Stimulated activated CD4-positive, alpha-beta T cell treated with anti-CD3 and anti-CD28 coated beads, Interleukin-2, amount 100 ng/mL, for 48 hours (primary cell): ENCODE results near the gene EEF1G.
A peak's percentile ranks its signal among the peaks of the same experiment; 100 is the strongest.
"Not testable (repeated sequence)": the region's sequence is repeated elsewhere in the genome, so short reads cannot be mapped to it uniquely, and the experiment has no call there.

ENCODE experiments used
- DNase-seq, 2 donors: peaks; one replicate each; pipeline ENCODE4 v3.0.0-alpha.2; 2020

EEF1G gene

GRCh38 chr11:62575837-62576236 lies 2.1 kb upstream of the EEF1G start:
- DNase-seq, result no peak

GRCh38 chr11:62575156-62575555 lies 1.5 kb upstream of the EEF1G start:
- no peak for DNase-seq

GRCh38 chr11:62574363-62575071 lies 826 bp upstream of the EEF1G start:
- DNase-seq, result no peak

GRCh38 chr11:62573006-62573591 lies 592 bp downstream of the EEF1G start:
- no peak for DNase-seq

- DNase-seq, result no peak
Observed at GRCh38 chr11:62572431-62572830, 1.3 kb downstream of the EEF1G start.

- not testable (repeated sequence) for DNase-seq
Observed at GRCh38 chr11:62571493-62571892, 2.2 kb downstream of the EEF1G start.

- not testable (repeated sequence) for DNase-seq
Observed at GRCh38 chr11:62570903-62571302, 2.8 kb downstream of the EEF1G start.

- DNase-seq, result no peak
Observed at GRCh38 chr11:62569611-62570010, 4.1 kb downstream of the EEF1G start.

GRCh38 chr11:62567018-62567633 lies 6.6 kb downstream of the EEF1G start:
- DNase-seq, result no peak

- no peak for DNase-seq
Observed at GRCh38 chr11:62566247-62566646, 7.4 kb downstream of the EEF1G start.

GRCh38 chr11:62565100-62565802 lies 8.4 kb downstream of the EEF1G start:
- DNase-seq, result no peak

- DNase-seq, result not testable (repeated sequence)
Observed at GRCh38 chr11:62561677-62562230, 11.9 kb downstream of the EEF1G start.

- peak; percentile 67 to 71 for DNase-seq
Observed at GRCh38 chr11:62560566-62561103, 13.1 kb downstream of the EEF1G start.

GRCh38 chr11:62559626-62560025 lies 14.1 kb downstream of the EEF1G start:
- DNase-seq, result not testable (repeated sequence)

GRCh38 chr11:62559204-62559603 lies 14.5 kb downstream of the EEF1G start:
- no peak for DNase-seq

GRCh38 chr11:62558669-62559068 lies 15.0 kb downstream of the EEF1G start:
- no peak for DNase-seq

- no peak for DNase-seq
Observed at GRCh38 chr11:62556875-62557631, 16.6 kb downstream of the EEF1G start.

- DNase-seq, result peak in 1 of 2 donors; percentile 70
Observed at GRCh38 chr11:62556108-62556874, 17.4 kb downstream of the EEF1G start.

GRCh38 chr11:62555464-62556107 lies 18.1 kb downstream of the EEF1G start:
- DNase-seq, result no peak

GRCh38 chr11:62554387-62555167 lies 19.1 kb downstream of the EEF1G start:
- DNase-seq, result no peak
